Esophagus squamous epithelium (tissue), 4 donors: ENCODE measurements around the gene SLC28A1.

Experiments
- CTCF ChIP-seq, 6 experiments: fragments of 450-650 bp in 4 of 6; fragments of 200-600 bp in 2 of 6; sonication (generic) in 2 of 6; IDR thresholded peaks; one replicate each; pipeline ENCODE4 v1.5.1; 2016 to 2019; ENCODE audit warnings: antibody characterized with exemption in 6 of 6, mild to moderate bottlenecking in 4 of 6, moderate library complexity in 4 of 6
- POLR2A ChIP-seq, 4 donors: fragments of 450-650 bp; IDR thresholded peaks; one replicate each; pipeline ENCODE4 v1.6.1; 2017; ENCODE audit warnings: antibody characterized with exemption in 4 of 4, mild to moderate bottlenecking in 4 of 4, moderate library complexity in 3 of 4

GRCh38 chr15:84908564-84908963 lies 24.1 kb downstream of the SLC28A1 start:
- no peak for TF ChIP-seq CTCF (IDR thresholded peaks at IDR 0.05)
- no peak for TF ChIP-seq POLR2A (IDR thresholded peaks at IDR 0.05)
